Loucy (cell line): ENCODE results near the gene UBE2Q2.

Source experiments
- EZH2phosphoT487 ChIP-seq: fragments of 200-600 bp; IDR thresholded peaks from 2 replicates; pipeline ENCODE4 v1.6.1; 2018; ENCODE audit warnings: antibody characterized with exemption, mild to moderate bottlenecking, moderate library complexity, borderline replicate concordance
- TF ChIP-seq, protein P1 (sequence below): fragments of 200-600 bp; sonication (generic); conservative IDR thresholded peaks from 2 replicates; pipeline ENCODE4 v1.5.1; 2014; ENCODE audit warnings: mild to moderate bottlenecking, antibody characterized with exemption, low read length

DNA sequence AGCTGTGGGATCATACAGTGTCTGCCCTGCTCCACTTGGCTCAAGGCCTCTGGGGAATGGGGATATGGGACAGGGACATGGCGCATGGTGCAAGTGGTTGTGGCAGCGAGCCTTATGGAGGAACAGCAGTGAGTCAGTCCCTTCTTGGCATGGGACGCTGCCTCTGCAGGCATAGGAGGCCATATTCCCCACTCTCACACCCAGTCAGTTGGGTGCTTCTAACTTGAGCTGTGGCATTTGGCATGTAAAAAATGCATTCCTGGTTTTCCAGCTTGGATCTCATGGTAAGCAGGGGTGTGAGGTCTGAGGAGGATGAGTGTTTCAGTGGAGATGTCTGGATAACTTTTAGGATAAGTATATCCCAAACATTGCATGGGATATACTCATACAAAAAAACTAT lies 31.6 kb upstream of the UBE2Q2 start:
- TF ChIP-seq, protein P1, sequence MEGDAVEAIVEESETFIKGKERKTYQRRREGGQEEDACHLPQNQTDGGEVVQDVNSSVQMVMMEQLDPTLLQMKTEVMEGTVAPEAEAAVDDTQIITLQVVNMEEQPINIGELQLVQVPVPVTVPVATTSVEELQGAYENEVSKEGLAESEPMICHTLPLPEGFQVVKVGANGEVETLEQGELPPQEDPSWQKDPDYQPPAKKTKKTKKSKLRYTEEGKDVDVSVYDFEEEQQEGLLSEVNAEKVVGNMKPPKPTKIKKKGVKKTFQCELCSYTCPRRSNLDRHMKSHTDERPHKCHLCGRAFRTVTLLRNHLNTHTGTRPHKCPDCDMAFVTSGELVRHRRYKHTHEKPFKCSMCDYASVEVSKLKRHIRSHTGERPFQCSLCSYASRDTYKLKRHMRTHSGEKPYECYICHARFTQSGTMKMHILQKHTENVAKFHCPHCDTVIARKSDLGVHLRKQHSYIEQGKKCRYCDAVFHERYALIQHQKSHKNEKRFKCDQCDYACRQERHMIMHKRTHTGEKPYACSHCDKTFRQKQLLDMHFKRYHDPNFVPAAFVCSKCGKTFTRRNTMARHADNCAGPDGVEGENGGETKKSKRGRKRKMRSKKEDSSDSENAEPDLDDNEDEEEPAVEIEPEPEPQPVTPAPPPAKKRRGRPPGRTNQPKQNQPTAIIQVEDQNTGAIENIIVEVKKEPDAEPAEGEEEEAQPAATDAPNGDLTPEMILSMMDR, result no peak
- no peak for TF ChIP-seq EZH2phosphoT487
